SK-N-SH (cell line): Measurements from ENCODE around the gene THSD7B. TPM values are rescaled to one million over a fixed set of nuclear protein-coding genes. Genes with fewer than 3 reads are reported as not detected.

ENCODE experiments used
- CTCF ChIA-PET: fragments of 300-600, 350-600 bp; formaldehyde crosslinking; extraction: SDS; loops from one replicate; lab custom pipeline; 2021; lab: Yijun Ruan, JAX
- POLR2A ChIA-PET: fragments of 350-600 bp; sonication (Branson Sonifier 250); formaldehyde crosslinking; extraction: SDS; loops from one replicate; lab custom pipeline; 2020; ENCODE audit warnings: antibody characterized with exemption, inconsistent platforms; lab: Yijun Ruan, JAX
- DNase-seq: peaks from one replicate; pipeline ENCODE4 v3.0.0; 2012
- H2AFZ ChIP-seq: fragments of 200-600 bp; sonication (generic); 2 replicates; pipeline ENCODE4 v1.8.1; 2016; ENCODE audit warnings: antibody characterized with exemption, mild to moderate bottlenecking, low read depth
- H3F3A ChIP-seq: fragments of 200-600 bp; sonication (generic); replicated peaks from 2 replicates; pipeline ENCODE3; 2016; ENCODE audit warnings: antibody characterized with exemption, mild to moderate bottlenecking; ENCODE audit not compliant: insufficient read depth
- H3K27ac ChIP-seq, 2 experiments: fragments of 200-500 bp in 1 of 2; fragments of 200-600 bp in 1 of 2; sonication (Bioruptor generic) in 1 of 2; sonication (generic), shearing (Covaris generic) in 1 of 2; 2 replicates each; pipeline versions ENCODE4 v1.5.1 to v1.6.1; 2014 to 2016; ENCODE audit warnings: low read depth in 2 of 2, inconsistent platforms in 1 of 2, low read length in 1 of 2, mild to moderate bottlenecking in 1 of 2, mixed read lengths in 1 of 2
- H3K27me3 ChIP-seq: fragments of 200-600 bp; sonication (generic), shearing (Covaris generic); 2 replicates; pipeline ENCODE4 v1.6.1; 2016; ENCODE audit warnings: mixed run types; ENCODE audit not compliant: insufficient read depth
- H3K36me3 ChIP-seq, 2 experiments: fragments of 200-500 bp in 1 of 2; fragments of 200-600 bp in 1 of 2; sonication (Bioruptor generic) in 1 of 2; sonication (generic) in 1 of 2; replicated peaks in 1 of 2; 2 replicates each; pipeline versions ENCODE3 to v1.5.1; 2014 to 2016; ENCODE audit warnings: low read length in 1 of 2, mild to moderate bottlenecking in 1 of 2; ENCODE audit not compliant: insufficient read depth in 2 of 2, control insufficient read depth in 1 of 2
- H3K4me1 ChIP-seq, 2 experiments: fragments of 200-500 bp in 1 of 2; fragments of 200-600 bp in 1 of 2; sonication (Bioruptor generic) in 1 of 2; sonication (generic), shearing (Covaris generic) in 1 of 2; 2 replicates each; pipeline versions ENCODE4 v1.5.1 to v1.6.1; 2014 to 2016; ENCODE audit warnings: low read depth in 1 of 2, low read length in 1 of 2, mixed run types in 1 of 2; ENCODE audit not compliant: insufficient read depth in 2 of 2, control insufficient read depth in 1 of 2
- H3K4me2 ChIP-seq: fragments of 200-600 bp; sonication (generic), shearing (Covaris generic); 2 replicates; pipeline ENCODE4 v1.6.1; 2017; ENCODE audit warnings: mixed run types
- H3K4me3 ChIP-seq, 2 experiments: fragments of 200-500 bp in 1 of 2; fragments of 200-600 bp in 1 of 2; sonication (Bioruptor generic) in 1 of 2; sonication (generic), shearing (Covaris generic) in 1 of 2; 2 replicates each; pipeline versions ENCODE4 v1.5.1 to v1.8.1; 2014 to 2016; ENCODE audit warnings: low read depth in 2 of 2, inconsistent platforms in 1 of 2, low read length in 1 of 2, mild to moderate bottlenecking in 1 of 2, mixed read lengths in 1 of 2, moderate library complexity in 1 of 2
- H3K79me2 ChIP-seq: fragments of 200-600 bp; sonication (generic); 2 replicates; pipeline ENCODE4 v1.8.1; 2017; ENCODE audit warnings: mild to moderate bottlenecking; ENCODE audit not compliant: insufficient read depth
- H3K9ac ChIP-seq: fragments of 200-600 bp; sonication (generic); 2 replicates; pipeline ENCODE4 v1.6.1; 2017; ENCODE audit warnings: mixed run types
- H3K9me2 ChIP-seq: fragments of 200-600 bp; sonication (generic); 2 replicates; pipeline ENCODE4 v1.6.1; 2017; ENCODE audit warnings: mixed run types
- H3K9me3 ChIP-seq: fragments of 200-600 bp; sonication (generic); 2 replicates; pipeline ENCODE4 v1.6.1; 2017; ENCODE audit warnings: mixed run types, mild to moderate bottlenecking, moderate library complexity
- H4K20me1 ChIP-seq: fragments of 200-600 bp; sonication (generic); 2 replicates; pipeline ENCODE4 v1.6.1; 2017; ENCODE audit warnings: mild to moderate bottlenecking, mixed run types; ENCODE audit not compliant: insufficient read depth
- CHD2 ChIP-seq: fragments of 150-350 bp; IDR thresholded peaks from 2 replicates; pipeline ENCODE4 v1.6.1; 2018; ENCODE audit warnings: low read length; ENCODE audit not compliant: partially characterized antibody
- EP300 ChIP-seq, 2 experiments: IDR thresholded peaks; 2 replicates each; pipeline versions ENCODE4 v1.4.0 to v1.6.1; 2012; ENCODE audit warnings: borderline replicate concordance in 1 of 2, low read depth in 1 of 2, low read length in 1 of 2
- FOSL2 ChIP-seq: IDR thresholded peaks from 2 replicates; pipeline ENCODE4 v1.4.0; 2012; ENCODE audit warnings: low read depth, mild to moderate bottlenecking, moderate library complexity, borderline replicate concordance
- MEF2A ChIP-seq: IDR thresholded peaks from 2 replicates; pipeline ENCODE4 v1.4.0; 2012; ENCODE audit warnings: low read depth, borderline replicate concordance
- MXI1 ChIP-seq: IDR thresholded peaks from 2 replicates; pipeline ENCODE4 v1.6.1; 2012; ENCODE audit warnings: mild to moderate bottlenecking, low read depth, low read length, improper control_type of control experiment
- RCOR1 ChIP-seq: fragments of 150-350 bp; IDR thresholded peaks from 2 replicates; pipeline ENCODE4 v1.6.1; 2017; ENCODE audit warnings: antibody characterized with exemption, low read length
- RFX5 ChIP-seq: IDR thresholded peaks from 2 replicates; pipeline ENCODE4 v1.6.1; 2012; ENCODE audit warnings: mild to moderate bottlenecking, improper control_type of control experiment, low read length
- RXRA ChIP-seq: IDR thresholded peaks from 2 replicates; pipeline ENCODE4 v1.4.0; 2012; ENCODE audit warnings: low read depth, mild to moderate bottlenecking, borderline replicate concordance
- SIN3A ChIP-seq: IDR thresholded peaks from 2 replicates; pipeline ENCODE4 v1.6.1; 2012; ENCODE audit warnings: low read depth, mild to moderate bottlenecking, low read length, moderate library complexity, borderline replicate concordance
- TAF1 ChIP-seq: IDR thresholded peaks from 2 replicates; pipeline ENCODE4 v1.6.1; 2012; ENCODE audit warnings: low read depth, mild to moderate bottlenecking, low read length, moderate library complexity, borderline replicate concordance
- TCF12 ChIP-seq: IDR thresholded peaks from 2 replicates; pipeline ENCODE4 v1.4.0; 2012
- WGBS: methylation state at CpG from one replicate; pipeline ENCODE4 v1.1.6; 2017; ENCODE audit warnings: low lambda C conversion rate; 5-methylcytosine and 5-hydroxymethylcytosine counted together
- polyA plus RNA-seq, 3 experiments: library from polyadenylated mRNA; depleted of rRNA; stranded (reverse); fragments of >200 nt; gene quantifications; 2 replicates each; pipeline ENCODE4 v1.2.3, GENCODE V29; 2012
- TF ChIP-seq, protein P1 (sequence below): fragments of 200-600 bp; sonication (generic); IDR thresholded peaks from 2 replicates; pipeline ENCODE4 v1.6.1; 2017; ENCODE audit warnings: antibody characterized with exemption, mild to moderate bottlenecking, moderate library complexity
- TF ChIP-seq, protein P2 (sequence below): fragments of 150-350 bp; IDR thresholded peaks from 2 replicates; pipeline ENCODE4 v1.6.1; 2017; ENCODE audit warnings: antibody characterized with exemption, low read length, low read depth, borderline replicate concordance
- TF ChIP-seq, protein P3 (sequence below): IDR thresholded peaks from 2 replicates; pipeline ENCODE4 v1.6.1; 2012; ENCODE audit warnings: mild to moderate bottlenecking, low read depth, low read length, moderate library complexity

THSD7B gene
- polyA plus RNA-seq, 1 of the 3 experiments (the other 2 are of a cell fraction), result not detected

DNA sequence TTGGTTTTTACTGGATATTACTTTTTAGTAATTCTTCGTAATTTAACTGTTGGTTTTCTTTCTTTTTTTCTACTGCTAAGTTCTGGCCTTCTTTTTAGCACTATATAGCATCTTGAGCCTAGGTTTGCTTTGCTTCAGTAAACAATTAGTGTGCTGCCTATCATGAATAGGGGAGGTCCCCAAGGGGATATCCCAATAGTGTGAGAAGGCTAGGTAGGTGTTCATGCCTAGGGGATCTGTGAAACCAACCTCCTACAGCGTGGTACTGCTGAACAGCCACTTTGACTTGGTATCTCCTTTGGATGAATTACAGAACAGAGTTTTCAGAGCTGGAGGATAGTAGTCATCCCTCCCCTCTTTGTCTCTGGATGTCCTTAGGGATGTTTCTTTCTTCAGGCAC lies 888.7 kb downstream of the THSD7B start:
- Histone ChIP-seq H3K9me3 (no peaks in the 10 kb centered on the region), H4K20me1 (no peaks in the 10 kb centered on the region), H3K9ac (no peak overlapping the region), H3K36me3 (no peaks in the 10 kb centered on the region), H3K27ac (no peak overlapping the region), H2AFZ (no peak overlapping the region), H3K4me3 (no peak overlapping the region), H3K4me1 (no peaks in the 10 kb centered on the region), H3K27me3 (no peaks in the 10 kb centered on the region), H3K4me2 (no peak overlapping the region), H3K9me2 (no peaks in the 10 kb centered on the region), H3K79me2 (no peaks in the 10 kb centered on the region), H3F3A (no peaks in the 10 kb centered on the region)
- ChIA-PET POLR2A (no interaction called here), CTCF (interaction anchor here (0.7 to 0.8 kb wide), 2 partner anchors 24 to 506 kb away, joined by 3 read pairs; no protein-coding TSS in a partner anchor)
- 24% methylated on average over 2 of the region's 2 CpGs for WGBS
- no peak for DNase-seq
- TF ChIP-seq, protein P1, sequence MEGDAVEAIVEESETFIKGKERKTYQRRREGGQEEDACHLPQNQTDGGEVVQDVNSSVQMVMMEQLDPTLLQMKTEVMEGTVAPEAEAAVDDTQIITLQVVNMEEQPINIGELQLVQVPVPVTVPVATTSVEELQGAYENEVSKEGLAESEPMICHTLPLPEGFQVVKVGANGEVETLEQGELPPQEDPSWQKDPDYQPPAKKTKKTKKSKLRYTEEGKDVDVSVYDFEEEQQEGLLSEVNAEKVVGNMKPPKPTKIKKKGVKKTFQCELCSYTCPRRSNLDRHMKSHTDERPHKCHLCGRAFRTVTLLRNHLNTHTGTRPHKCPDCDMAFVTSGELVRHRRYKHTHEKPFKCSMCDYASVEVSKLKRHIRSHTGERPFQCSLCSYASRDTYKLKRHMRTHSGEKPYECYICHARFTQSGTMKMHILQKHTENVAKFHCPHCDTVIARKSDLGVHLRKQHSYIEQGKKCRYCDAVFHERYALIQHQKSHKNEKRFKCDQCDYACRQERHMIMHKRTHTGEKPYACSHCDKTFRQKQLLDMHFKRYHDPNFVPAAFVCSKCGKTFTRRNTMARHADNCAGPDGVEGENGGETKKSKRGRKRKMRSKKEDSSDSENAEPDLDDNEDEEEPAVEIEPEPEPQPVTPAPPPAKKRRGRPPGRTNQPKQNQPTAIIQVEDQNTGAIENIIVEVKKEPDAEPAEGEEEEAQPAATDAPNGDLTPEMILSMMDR, result no peak
- no peak for TF ChIP-seq MEF2A
- no peak for TF ChIP-seq RXRA
- TF ChIP-seq TAF1, result no peak
- no peak for TF ChIP-seq FOSL2
- no peak for TF ChIP-seq RFX5
- TF ChIP-seq, protein P2, sequence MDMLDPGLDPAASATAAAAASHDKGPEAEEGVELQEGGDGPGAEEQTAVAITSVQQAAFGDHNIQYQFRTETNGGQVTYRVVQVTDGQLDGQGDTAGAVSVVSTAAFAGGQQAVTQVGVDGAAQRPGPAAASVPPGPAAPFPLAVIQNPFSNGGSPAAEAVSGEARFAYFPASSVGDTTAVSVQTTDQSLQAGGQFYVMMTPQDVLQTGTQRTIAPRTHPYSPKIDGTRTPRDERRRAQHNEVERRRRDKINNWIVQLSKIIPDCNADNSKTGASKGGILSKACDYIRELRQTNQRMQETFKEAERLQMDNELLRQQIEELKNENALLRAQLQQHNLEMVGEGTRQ, result no peak
- no peak for TF ChIP-seq TCF12
- TF ChIP-seq, protein P3, sequence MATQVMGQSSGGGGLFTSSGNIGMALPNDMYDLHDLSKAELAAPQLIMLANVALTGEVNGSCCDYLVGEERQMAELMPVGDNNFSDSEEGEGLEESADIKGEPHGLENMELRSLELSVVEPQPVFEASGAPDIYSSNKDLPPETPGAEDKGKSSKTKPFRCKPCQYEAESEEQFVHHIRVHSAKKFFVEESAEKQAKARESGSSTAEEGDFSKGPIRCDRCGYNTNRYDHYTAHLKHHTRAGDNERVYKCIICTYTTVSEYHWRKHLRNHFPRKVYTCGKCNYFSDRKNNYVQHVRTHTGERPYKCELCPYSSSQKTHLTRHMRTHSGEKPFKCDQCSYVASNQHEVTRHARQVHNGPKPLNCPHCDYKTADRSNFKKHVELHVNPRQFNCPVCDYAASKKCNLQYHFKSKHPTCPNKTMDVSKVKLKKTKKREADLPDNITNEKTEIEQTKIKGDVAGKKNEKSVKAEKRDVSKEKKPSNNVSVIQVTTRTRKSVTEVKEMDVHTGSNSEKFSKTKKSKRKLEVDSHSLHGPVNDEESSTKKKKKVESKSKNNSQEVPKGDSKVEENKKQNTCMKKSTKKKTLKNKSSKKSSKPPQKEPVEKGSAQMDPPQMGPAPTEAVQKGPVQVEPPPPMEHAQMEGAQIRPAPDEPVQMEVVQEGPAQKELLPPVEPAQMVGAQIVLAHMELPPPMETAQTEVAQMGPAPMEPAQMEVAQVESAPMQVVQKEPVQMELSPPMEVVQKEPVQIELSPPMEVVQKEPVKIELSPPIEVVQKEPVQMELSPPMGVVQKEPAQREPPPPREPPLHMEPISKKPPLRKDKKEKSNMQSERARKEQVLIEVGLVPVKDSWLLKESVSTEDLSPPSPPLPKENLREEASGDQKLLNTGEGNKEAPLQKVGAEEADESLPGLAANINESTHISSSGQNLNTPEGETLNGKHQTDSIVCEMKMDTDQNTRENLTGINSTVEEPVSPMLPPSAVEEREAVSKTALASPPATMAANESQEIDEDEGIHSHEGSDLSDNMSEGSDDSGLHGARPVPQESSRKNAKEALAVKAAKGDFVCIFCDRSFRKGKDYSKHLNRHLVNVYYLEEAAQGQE, result no peak
- TF ChIP-seq SIN3A, result no peak
- TF ChIP-seq CHD2, result no peak
- TF ChIP-seq MXI1, result no peak
- no peak for TF ChIP-seq EP300 (IDR thresholded peaks at IDR 0.05; ENCODE audit: borderline replicate concordance in 1 of 2, low read depth in 1 of 2, low read length in 1 of 2)
- no peak for TF ChIP-seq RCOR1
